ENCODE results near the gene CCR5AS.
"Not testable (repeated sequence)": the region's sequence is repeated elsewhere in the genome, so short reads cannot be mapped to it uniquely, and the experiment has no call there.

Gene CCR5AS

GRCh38 chr3:46337911-46338310 is 69.0 kb downstream of the CCR5AS start:
- no peak overlapping the region for H3K27ac Mint-ChIP-seq
- no peaks in the 10 kb centered on the region for H3K27me3 Mint-ChIP-seq
- TF ChIP-seq CTCF (IDR thresholded peaks at IDR 0.05; ENCODE audit: unreplicated experiment) = no peak
- no peak overlapping the region for H3K4me3 Mint-ChIP-seq (ENCODE audit: low read depth)
- no peaks in the 10 kb centered on the region for H3K36me3 Mint-ChIP-seq (ENCODE audit: insufficient read depth)
- no peaks in the 10 kb centered on the region for H3K4me1 Mint-ChIP-seq (ENCODE audit: low read depth)
- no peak for DNase-seq (ENCODE audit: low spot score, unreplicated experiment)
- H3K9me3 Mint-ChIP-seq (ENCODE audit: low read depth) = peaks cover 25% of the 10 kb centered on the region

- no peaks in the 10 kb centered on the region for H3K36me3 Mint-ChIP-seq (ENCODE audit: insufficient read depth)
- DNase-seq (ENCODE audit: low spot score, unreplicated experiment) = no peak
- H3K27me3 Mint-ChIP-seq = peaks cover 7% of the 10 kb centered on the region
- H3K27ac Mint-ChIP-seq = no peak overlapping the region
- H3K4me3 Mint-ChIP-seq (ENCODE audit: low read depth) = no peak overlapping the region
- H3K9me3 Mint-ChIP-seq (ENCODE audit: low read depth) = peaks cover 25% of the 10 kb centered on the region
- peaks cover 1% of the 10 kb centered on the region for H3K4me1 Mint-ChIP-seq (ENCODE audit: low read depth)
- TF ChIP-seq CTCF (IDR thresholded peaks at IDR 0.05; ENCODE audit: unreplicated experiment) = no peak
Observed at GRCh38 chr3:46335541-46335940, 71.3 kb downstream of the CCR5AS start.

- H3K27me3 Mint-ChIP-seq = peaks cover 7% of the 10 kb centered on the region
- H3K27ac Mint-ChIP-seq = peak overlapping the region; percentile 31
- H3K4me1 Mint-ChIP-seq (ENCODE audit: low read depth) = peaks cover 1% of the 10 kb centered on the region
- DNase-seq (ENCODE audit: low spot score, unreplicated experiment) = no peak
- no peak overlapping the region for H3K4me3 Mint-ChIP-seq (ENCODE audit: low read depth)
- no peaks in the 10 kb centered on the region for H3K36me3 Mint-ChIP-seq (ENCODE audit: insufficient read depth)
- peaks cover 19% of the 10 kb centered on the region for H3K9me3 Mint-ChIP-seq (ENCODE audit: low read depth)
- TF ChIP-seq CTCF (IDR thresholded peaks at IDR 0.05; ENCODE audit: unreplicated experiment) = no peak
Observed at GRCh38 chr3:46334741-46335478, 72.0 kb downstream of the CCR5AS start.

GRCh38 chr3:46330676-46331075 is 76.2 kb downstream of the CCR5AS start:
- not testable (repeated sequence) for H3K4me3 Mint-ChIP-seq (ENCODE audit: low read depth); H3K9me3 Mint-ChIP-seq (ENCODE audit: low read depth); DNase-seq (ENCODE audit: low spot score, unreplicated experiment); H3K4me1 Mint-ChIP-seq (ENCODE audit: low read depth); H3K36me3 Mint-ChIP-seq (ENCODE audit: insufficient read depth); H3K27ac Mint-ChIP-seq; H3K27me3 Mint-ChIP-seq

- Mint-ChIP-seq H3K4me1 (ENCODE audit: low read depth) (no peaks in the 10 kb centered on the region), H3K4me3 (ENCODE audit: low read depth) (no peak overlapping the region), H3K9me3 (ENCODE audit: low read depth) (peaks cover 4% of the 10 kb centered on the region), H3K27me3 (peaks cover 24% of the 10 kb centered on the region), H3K36me3 (ENCODE audit: insufficient read depth) (no peaks in the 10 kb centered on the region), H3K27ac (no peak overlapping the region)
- no peak for DNase-seq (ENCODE audit: low spot score, unreplicated experiment)
- TF ChIP-seq CTCF (IDR thresholded peaks at IDR 0.05; ENCODE audit: unreplicated experiment) = no peak
Observed at GRCh38 chr3:46325645-46326300, 81.1 kb downstream of the CCR5AS start.

GRCh38 chr3:46324036-46324435 is 82.8 kb downstream of the CCR5AS start:
- Mint-ChIP-seq H3K9me3 (ENCODE audit: low read depth) (peaks cover 4% of the 10 kb centered on the region), H3K4me1 (ENCODE audit: low read depth) (no peaks in the 10 kb centered on the region), H3K27ac (no peak overlapping the region), H3K4me3 (ENCODE audit: low read depth) (no peak overlapping the region), H3K27me3 (peaks cover 27% of the 10 kb centered on the region), H3K36me3 (ENCODE audit: insufficient read depth) (no peaks in the 10 kb centered on the region)
- DNase-seq (ENCODE audit: low spot score, unreplicated experiment) = no peak
- no peak for TF ChIP-seq CTCF (IDR thresholded peaks at IDR 0.05; ENCODE audit: unreplicated experiment)

Measured in progenitor cell of endocrine pancreas (in vitro differentiated cells).